OCI-LY7 (cell line): Measurements from ENCODE around the gene SLC5A4.

Experiments used
- EZH2phosphoT487 ChIP-seq: fragments of 200-600 bp; sonication (generic); IDR thresholded peaks from 2 replicates; pipeline ENCODE4 v1.6.1; 2018; ENCODE audit warnings: low read depth, borderline replicate concordance, mild to moderate bottlenecking, mixed run types, antibody characterized with exemption, low read length, moderate library complexity, mixed read lengths
- TF ChIP-seq, protein P1 (sequence below): fragments of 200-600 bp; sonication (generic); conservative IDR thresholded peaks from 2 replicates; pipeline ENCODE4 v1.5.1; 2014; ENCODE audit warnings: mild to moderate bottlenecking, antibody characterized with exemption, low read length, moderate library complexity, mixed read lengths

- no peak for TF ChIP-seq EZH2phosphoT487
- TF ChIP-seq, protein P1, sequence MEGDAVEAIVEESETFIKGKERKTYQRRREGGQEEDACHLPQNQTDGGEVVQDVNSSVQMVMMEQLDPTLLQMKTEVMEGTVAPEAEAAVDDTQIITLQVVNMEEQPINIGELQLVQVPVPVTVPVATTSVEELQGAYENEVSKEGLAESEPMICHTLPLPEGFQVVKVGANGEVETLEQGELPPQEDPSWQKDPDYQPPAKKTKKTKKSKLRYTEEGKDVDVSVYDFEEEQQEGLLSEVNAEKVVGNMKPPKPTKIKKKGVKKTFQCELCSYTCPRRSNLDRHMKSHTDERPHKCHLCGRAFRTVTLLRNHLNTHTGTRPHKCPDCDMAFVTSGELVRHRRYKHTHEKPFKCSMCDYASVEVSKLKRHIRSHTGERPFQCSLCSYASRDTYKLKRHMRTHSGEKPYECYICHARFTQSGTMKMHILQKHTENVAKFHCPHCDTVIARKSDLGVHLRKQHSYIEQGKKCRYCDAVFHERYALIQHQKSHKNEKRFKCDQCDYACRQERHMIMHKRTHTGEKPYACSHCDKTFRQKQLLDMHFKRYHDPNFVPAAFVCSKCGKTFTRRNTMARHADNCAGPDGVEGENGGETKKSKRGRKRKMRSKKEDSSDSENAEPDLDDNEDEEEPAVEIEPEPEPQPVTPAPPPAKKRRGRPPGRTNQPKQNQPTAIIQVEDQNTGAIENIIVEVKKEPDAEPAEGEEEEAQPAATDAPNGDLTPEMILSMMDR: no peak
Observed at GRCh38 chr22:32204856-32205722, 50.1 kb downstream of the SLC5A4 start, which contains the start of gene RFPL2.
